Keratinocyte (primary cell): ENCODE results near the gene MID1. TPM values are rescaled to one million over a fixed set of nuclear protein-coding genes. Genes with fewer than 3 reads are reported as not detected.

ENCODE experiments used
- DNase-seq: peaks from one replicate; pipeline ENCODE4 v3.0.0-alpha.2; 2011; ENCODE audit warnings: low read depth, missing footprints, low spot score
- FAIRE-seq: peaks from 2 replicates; lab custom pipeline; 2011; peaks lifted over from hg19 to GRCh38; lab: Jason Lieb, UNC
- H2AFZ ChIP-seq: 2 replicates; pipeline ENCODE4 v1.6.0; 2012; ENCODE audit warnings: low read length, control low read depth, inconsistent platforms; ENCODE audit not compliant: control insufficient read depth
- H3K27ac ChIP-seq: 2 replicates; pipeline ENCODE4 v1.5.1; 2011; ENCODE audit warnings: low read length; ENCODE audit not compliant: control insufficient read depth, insufficient read depth
- H3K27me3 ChIP-seq: 3 replicates; pipeline ENCODE4 v1.6.0; 2011; ENCODE audit warnings: low read length; ENCODE audit not compliant: control insufficient read depth, insufficient read depth; ENCODE audit errors: extremely low read depth
- H3K36me3 ChIP-seq, 2 experiments: 2 replicates in 1 of 2; 3 replicates in 1 of 2; pipeline ENCODE4 v1.5.1; 2011; ENCODE audit warnings: low read length in 2 of 2, mild to moderate bottlenecking in 1 of 2; ENCODE audit not compliant: control insufficient read depth in 2 of 2, insufficient read depth in 2 of 2; ENCODE audit errors: extremely low read depth in 1 of 2
- H3K4me1 ChIP-seq: 3 replicates; pipeline ENCODE4 v1.5.1; 2011; ENCODE audit warnings: low read length; ENCODE audit not compliant: control insufficient read depth, insufficient read depth; ENCODE audit errors: extremely low read depth
- H3K4me2 ChIP-seq: 3 replicates; pipeline ENCODE4 v1.6.0; 2011; ENCODE audit warnings: low read depth, low read length; ENCODE audit not compliant: control insufficient read depth, insufficient read depth; ENCODE audit errors: extremely low read depth
- H3K4me3 ChIP-seq, 3 experiments: fragments of 200-600 bp in 1 of 3; sonication (generic) in 1 of 3; 2 replicates in 2 of 3; 3 replicates in 1 of 3; pipeline ENCODE4 v1.5.1; 2011 to 2016; ENCODE audit warnings: low read length in 3 of 3, mild to moderate bottlenecking in 3 of 3, control low read depth in 2 of 3, inconsistent platforms in 1 of 3, low read depth in 1 of 3, mixed read lengths in 1 of 3, mixed run types in 1 of 3, moderate library complexity in 1 of 3; ENCODE audit not compliant: control insufficient read depth in 2 of 3, insufficient read depth in 2 of 3; ENCODE audit errors: extremely low read depth in 1 of 3
- H3K79me2 ChIP-seq: 2 replicates; pipeline ENCODE4 v1.6.0; 2012; ENCODE audit warnings: low read length; ENCODE audit not compliant: control insufficient read depth, insufficient read depth
- H3K9ac ChIP-seq: 3 replicates; pipeline ENCODE4 v1.6.0; 2011; ENCODE audit warnings: low read length; ENCODE audit not compliant: control insufficient read depth, insufficient read depth; ENCODE audit errors: extremely low read depth
- H3K9me1 ChIP-seq: 3 replicates; pipeline ENCODE4 v1.6.0; 2011; ENCODE audit warnings: low read length; ENCODE audit not compliant: control insufficient read depth, insufficient read depth; ENCODE audit errors: extremely low read depth
- H3K9me3 ChIP-seq: 2 replicates; pipeline ENCODE4 v1.5.1; 2012; ENCODE audit warnings: low read depth, low read length; ENCODE audit not compliant: control insufficient read depth
- H4K20me1 ChIP-seq: 3 replicates; pipeline ENCODE4 v1.6.0; 2011; ENCODE audit warnings: low read length; ENCODE audit not compliant: control insufficient read depth, insufficient read depth; ENCODE audit errors: extremely low read depth
- EZH2 ChIP-seq: IDR thresholded peaks from one replicate; pipeline ENCODE4 v1.6.1; 2012; ENCODE audit warnings: inconsistent platforms, mild to moderate bottlenecking, low read length, moderate library complexity
- dilution Hi-C: fragments of 300-500 bp; cut with MboI; formaldehyde crosslinking; loops from one replicate; pipeline ENCODE4 v1.7.0; 2020; ENCODE audit warnings: low sequenced_read_pairs; ENCODE audit not compliant: extremely low pct_ligation_motif_present
- polyA plus RNA-seq, 5 experiments: library from polyadenylated mRNA; depleted of rRNA in 3 of 5; stranded (reverse) in 3 of 5; stranded (forward) in 1 of 5; unstranded in 1 of 5; fragments of >200 nt; gene quantifications; 1 replicate in 1 of 5; 2 replicates in 3 of 5; 3 replicates in 1 of 5; pipeline versions ENCODE4 v1.2.1 to v1.2.3, GENCODE V29; 2011 to 2012; ENCODE audit warnings: missing spikeins in 2 of 5, low read depth in 1 of 5, low replicate concordance in 1 of 5
- TF ChIP-seq, protein P1 (sequence below), 3 experiments: IDR thresholded peaks in 1 of 3; conservative IDR thresholded peaks in 1 of 3; optimal IDR thresholded peaks in 1 of 3; 2 replicates in 2 of 3; 3 replicates in 1 of 3; pipeline versions ENCODE3 to v1.5.1; 2011; ENCODE audit warnings: low read length in 3 of 3, mild to moderate bottlenecking in 3 of 3, moderate library complexity in 2 of 3, control low read depth in 1 of 3, inconsistent platforms in 1 of 3; ENCODE audit not compliant: insufficient read depth in 2 of 3; ENCODE audit errors: extremely low read depth in 1 of 3

MID1 gene
- polyA plus RNA-seq, 1 donor (not counting 4 experiments of a cell fraction or from before 2014, with no cell fraction given): 9.2 TPM

DNA sequence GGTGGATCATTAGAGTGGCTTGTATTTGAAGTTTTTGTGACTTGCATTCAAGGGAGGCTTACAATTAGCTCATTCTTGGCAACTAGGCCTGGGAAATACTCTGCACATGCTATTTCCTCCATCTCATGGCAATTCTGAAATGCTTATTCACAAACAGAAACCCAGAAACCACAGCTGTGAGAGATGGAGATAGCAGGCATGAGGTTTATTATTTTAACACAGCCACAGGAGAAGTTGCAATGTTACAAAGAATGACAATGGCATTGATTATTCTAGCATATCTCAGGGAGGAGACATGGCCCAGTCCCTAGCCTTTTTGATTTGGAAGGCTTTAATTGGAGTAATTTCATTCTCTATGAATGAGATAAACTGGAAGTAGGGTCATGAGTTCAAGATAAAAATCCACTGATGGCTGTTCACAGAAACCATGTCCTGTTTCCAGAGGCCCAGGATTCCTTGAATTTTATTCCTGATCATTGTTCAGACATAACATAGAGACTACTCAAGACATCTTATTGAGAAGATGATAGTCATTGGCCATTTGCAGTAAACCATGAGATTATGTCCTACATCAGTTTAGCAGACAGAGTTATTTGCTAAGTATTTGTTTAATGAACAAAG lies 123.9 kb downstream of the MID1 start:
- no peak overlapping the region for H3K9ac ChIP-seq
- no peaks in the 10 kb centered on the region for H4K20me1 ChIP-seq
- DNase-seq: no peak
- H3K27me3 ChIP-seq: no peaks in the 10 kb centered on the region
- H3K4me1 ChIP-seq: no peaks in the 10 kb centered on the region
- H3K79me2 ChIP-seq: no peaks in the 10 kb centered on the region
- H3K36me3 ChIP-seq: no peaks in the 10 kb centered on the region
- no peaks in the 10 kb centered on the region for H3K9me1 ChIP-seq
- H3K9me3 ChIP-seq: no peaks in the 10 kb centered on the region
- FAIRE-seq: no peak
- dilution Hi-C loops: no loop called here
- TF ChIP-seq, protein P1, sequence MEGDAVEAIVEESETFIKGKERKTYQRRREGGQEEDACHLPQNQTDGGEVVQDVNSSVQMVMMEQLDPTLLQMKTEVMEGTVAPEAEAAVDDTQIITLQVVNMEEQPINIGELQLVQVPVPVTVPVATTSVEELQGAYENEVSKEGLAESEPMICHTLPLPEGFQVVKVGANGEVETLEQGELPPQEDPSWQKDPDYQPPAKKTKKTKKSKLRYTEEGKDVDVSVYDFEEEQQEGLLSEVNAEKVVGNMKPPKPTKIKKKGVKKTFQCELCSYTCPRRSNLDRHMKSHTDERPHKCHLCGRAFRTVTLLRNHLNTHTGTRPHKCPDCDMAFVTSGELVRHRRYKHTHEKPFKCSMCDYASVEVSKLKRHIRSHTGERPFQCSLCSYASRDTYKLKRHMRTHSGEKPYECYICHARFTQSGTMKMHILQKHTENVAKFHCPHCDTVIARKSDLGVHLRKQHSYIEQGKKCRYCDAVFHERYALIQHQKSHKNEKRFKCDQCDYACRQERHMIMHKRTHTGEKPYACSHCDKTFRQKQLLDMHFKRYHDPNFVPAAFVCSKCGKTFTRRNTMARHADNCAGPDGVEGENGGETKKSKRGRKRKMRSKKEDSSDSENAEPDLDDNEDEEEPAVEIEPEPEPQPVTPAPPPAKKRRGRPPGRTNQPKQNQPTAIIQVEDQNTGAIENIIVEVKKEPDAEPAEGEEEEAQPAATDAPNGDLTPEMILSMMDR (optimal IDR thresholded peaks at IDR 0.05 in 1 of 3, IDR thresholded peaks at IDR 0.05 in 1 of 3, conservative IDR thresholded peaks at IDR 0.05 in 1 of 3; ENCODE audit: extremely low read depth in 1 of 3, insufficient read depth in 2 of 3, low read length in 3 of 3): no peak
- no peak for TF ChIP-seq EZH2
- H3K4me3 ChIP-seq: no peak overlapping the region
- no peak overlapping the region for H3K4me2 ChIP-seq
- H2AFZ ChIP-seq: no peak overlapping the region
- H3K27ac ChIP-seq: no peak overlapping the region

DNA sequence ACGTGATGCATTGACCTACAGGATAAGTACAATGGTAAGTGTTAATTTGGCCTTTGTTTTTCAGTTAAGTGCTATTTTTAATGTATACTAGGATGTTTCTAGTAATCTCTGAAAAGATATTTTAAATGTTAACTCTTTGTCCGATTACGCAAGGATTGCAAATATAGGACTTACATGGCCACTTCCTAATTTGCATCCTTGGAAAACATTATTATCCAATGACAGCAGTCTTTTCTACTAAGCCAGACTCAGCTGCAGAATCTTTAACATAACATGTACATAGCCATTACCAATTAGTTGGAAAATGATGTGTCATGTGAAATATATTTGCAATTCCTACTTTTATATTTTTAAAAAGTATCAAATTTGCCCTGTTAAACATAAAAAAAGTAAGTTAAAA lies 124.7 kb downstream of the MID1 start:
- Histone ChIP-seq H3K9me1 (no peaks in the 10 kb centered on the region), H3K36me3 (no peaks in the 10 kb centered on the region), H3K27ac (no peak overlapping the region), H3K79me2 (no peaks in the 10 kb centered on the region), H3K4me1 (no peaks in the 10 kb centered on the region), H3K4me3 (no peak overlapping the region), H3K9ac (no peak overlapping the region), H4K20me1 (no peaks in the 10 kb centered on the region), H2AFZ (no peak overlapping the region), H3K4me2 (no peak overlapping the region), H3K9me3 (no peaks in the 10 kb centered on the region), H3K27me3 (no peaks in the 10 kb centered on the region)
- no peak for TF ChIP-seq EZH2
- TF ChIP-seq, protein P1 (optimal IDR thresholded peaks at IDR 0.05 in 1 of 3, IDR thresholded peaks at IDR 0.05 in 1 of 3, conservative IDR thresholded peaks at IDR 0.05 in 1 of 3; ENCODE audit: extremely low read depth in 1 of 3, insufficient read depth in 2 of 3, low read length in 3 of 3): no peak
- dilution Hi-C loops: no loop called here
- FAIRE-seq: no peak
- no peak for DNase-seq
